ENCODE data around the gene HERPUD2. TPM values are rescaled to one million over a fixed set of nuclear protein-coding genes. Genes with fewer than 3 reads are reported as not detected.

Gene HERPUD2
- total and polyA plus RNA-seq, 2 of the 4 experiments (the other 2 are of a cell fraction) = 22.2 to 27.2 TPM

GRCh38 chr7:35650751-35651150, 44.2 kb downstream of the HERPUD2 start:
- Histone ChIP-seq H3K36me3 (ENCODE audit: control insufficient read depth, insufficient read depth, low read length) (peaks cover 3% of the 10 kb centered on the region; the same call in 1 of the 2 replicates), H3K79me1 (ENCODE audit: low read depth in 1 of 2, low read length in 2 of 2) (peaks cover 22 to 50% of the 10 kb centered on the region in 2 experiments), H3K18ac (ENCODE audit: low read depth, low read length) (no peak overlapping the region), H3K4me2 (ENCODE audit: low read depth, low read length) (no peak overlapping the region), H2BK120ac (ENCODE audit: low read depth, low read length) (no peak overlapping the region), H3K9me1 (ENCODE audit: insufficient read depth, low read length) (peaks cover 3% of the 10 kb centered on the region; the same call in 1 of the 2 replicates), H3K4me1 (ENCODE audit: control insufficient read depth, insufficient read depth, low read length) (peaks cover 3% of the 10 kb centered on the region; the same call in 1 of the 2 replicates), H3K27ac (ENCODE audit: insufficient read depth, low read length) (no peak overlapping the region), H2BK15ac (ENCODE audit: low read depth, low read length) (no peak overlapping the region), H3K56ac (ENCODE audit: extremely low read depth, insufficient read depth, low read length) (no peak overlapping the region), H3K23ac (ENCODE audit: low read depth, low read length) (no peak overlapping the region), H3K9me3 (ENCODE audit: control insufficient read depth, insufficient read depth, low read length) (no peaks in the 10 kb centered on the region), H3K4me3 (ENCODE audit: insufficient read depth, low read depth, low read length) (no peak overlapping the region), H2AFZ (replicated peaks; ENCODE audit: low read length, poor library complexity) (no peak overlapping the region), H4K91ac (ENCODE audit: insufficient read depth, low read depth, low read length) (no peak overlapping the region), H3K9ac (ENCODE audit: low read depth, low read length) (no peak overlapping the region), H2BK5ac (ENCODE audit: low read depth, low read length, poor library complexity, severe bottlenecking) (no peak overlapping the region), H2AK9ac (replicated peaks; ENCODE audit: low read depth, low read length, poor library complexity) (no peak overlapping the region), H2BK20ac (ENCODE audit: low read depth, low read length) (no peak overlapping the region), H3K4ac (ENCODE audit: low read depth, low read length) (no peak overlapping the region), H4K8ac (ENCODE audit: low read depth in 2 of 2, low read length in 2 of 2) (no peak overlapping the region), H4K5ac (ENCODE audit: low read depth, low read length) (no peak overlapping the region), H3K14ac (replicated peaks; ENCODE audit: low read depth, low read length) (no peak overlapping the region), H3K27me3 (ENCODE audit: control insufficient read depth, insufficient read depth, low read length) (no peaks in the 10 kb centered on the region), H2AK5ac (ENCODE audit: low read depth, low read length) (no peak overlapping the region), H4K20me1 (ENCODE audit: insufficient read depth, low read length) (peaks cover 24% of the 10 kb centered on the region; the same call in 1 of the 2 replicates)
- dilution Hi-C loops (cut with HindIII; ENCODE audit: low sequenced_read_pairs, unreplicated experiment) (no loop called here), intact Hi-C loops (cut with micrococcal nuclease) (no loop called here), in situ Hi-C loops (cut with MboI; ENCODE audit: low sequenced_read_pairs) (no loop called here)
- ChIA-PET CTCF (no interaction called here), POLR2A (ENCODE audit: unreplicated experiment) (no interaction called here)
- no TSS peak for BruUV-seq (replicated peaks)
- no peak for DNase-seq
- WGBS, 2 experiments (ENCODE audit: extremely low coverage in 2 of 2, insufficient read length in 1 of 2) = no CpG with 5 or more reads among the region's 4 CpGs
- no peak for ATAC-seq (ENCODE audit: low read depth)
- TF ChIP-seq SMC3 (IDR thresholded peaks at IDR 0.05; ENCODE audit: low read depth, low read length) = no peak
- no peak for TF ChIP-seq MAFK (IDR thresholded peaks at IDR 0.05; ENCODE audit: low read depth, low read length)
- TF ChIP-seq FOS (IDR thresholded peaks at IDR 0.05; ENCODE audit: low read depth, low read length) = no peak
- no peak for TF ChIP-seq CHD1 (IDR thresholded peaks at IDR 0.05; ENCODE audit: low read depth, low read length)
